Glutamatergic neuron (in vitro differentiated cells): ENCODE results near the gene TNFRSF6B. TPM values are rescaled to one million over a fixed set of nuclear protein-coding genes. Genes with fewer than 3 reads are reported as not detected.

Source experiments
- DNase-seq: peaks from one replicate; pipeline ENCODE4 v3.0.0; 2022
- H3K27ac Mint-ChIP-seq: one replicate; pipeline ENCODE4 v1.8.0; 2020; ENCODE audit warnings: mild to moderate bottlenecking, mixed read lengths, inconsistent platforms; ENCODE audit not compliant: unreplicated experiment
- H3K27me3 Mint-ChIP-seq: one replicate; pipeline ENCODE4 v1.8.0; 2020; ENCODE audit warnings: mild to moderate bottlenecking, moderate library complexity, mixed read lengths, inconsistent platforms; ENCODE audit not compliant: unreplicated experiment
- H3K36me3 Mint-ChIP-seq: one replicate; pipeline ENCODE4 v1.8.0; 2020; ENCODE audit warnings: mild to moderate bottlenecking, mixed read lengths, inconsistent platforms; ENCODE audit not compliant: unreplicated experiment
- H3K4me1 Mint-ChIP-seq: one replicate; pipeline ENCODE4 v1.8.0; 2020; ENCODE audit warnings: mild to moderate bottlenecking, low read depth, mixed read lengths, inconsistent platforms; ENCODE audit not compliant: unreplicated experiment
- H3K4me3 Mint-ChIP-seq: one replicate; pipeline ENCODE4 v1.8.0; 2020; ENCODE audit warnings: mild to moderate bottlenecking, mixed read lengths, inconsistent platforms; ENCODE audit not compliant: unreplicated experiment
- H3K9me3 Mint-ChIP-seq: one replicate; pipeline ENCODE4 v1.8.0; 2020; ENCODE audit warnings: mild to moderate bottlenecking, moderate library complexity, mixed read lengths, inconsistent platforms; ENCODE audit not compliant: unreplicated experiment
- CTCF ChIP-seq: fragments of 200-600 bp; sonication (generic); IDR thresholded peaks from one replicate; pipeline ENCODE4 v1.5.0; 2021; ENCODE audit not compliant: partially characterized antibody, unreplicated experiment
- total RNA-seq: library from RNA; stranded (reverse); fragmentation: NEBNext Ultra II Directional; extraction: Animal tissue kit (Norgen Biotek cat#: 25700); gene quantifications from one replicate; pipeline ENCODE4 v1.2.1, GENCODE V29; 2021; ENCODE audit not compliant: unreplicated experiment

Gene TNFRSF6B
- total RNA-seq, 1 donor from 2014 or later = not detected

- peak overlapping the region; percentile 96 for H3K4me3 Mint-ChIP-seq
- peak overlapping the region; percentile 73 for H3K27ac Mint-ChIP-seq
- H3K4me1 Mint-ChIP-seq = peaks cover 16% of the 10 kb centered on the region
- no peak for TF ChIP-seq CTCF
- peak; percentile 55 for DNase-seq
- H3K27me3 Mint-ChIP-seq = peaks cover 9% of the 10 kb centered on the region
- peaks cover 16% of the 10 kb centered on the region for H3K36me3 Mint-ChIP-seq
- H3K9me3 Mint-ChIP-seq = peaks cover 6% of the 10 kb centered on the region
These were observed 12.1 kb downstream of the TNFRSF6B start for GRCh38 chr20:63708301-63709148.

- H3K27me3 Mint-ChIP-seq = peaks cover 9% of the 10 kb centered on the region
- H3K27ac Mint-ChIP-seq = no peak overlapping the region
- peaks cover 16% of the 10 kb centered on the region for H3K36me3 Mint-ChIP-seq
- peak overlapping the region; percentile 96 for H3K4me3 Mint-ChIP-seq
- peaks cover 6% of the 10 kb centered on the region for H3K9me3 Mint-ChIP-seq
- no peak for DNase-seq
- peaks cover 16% of the 10 kb centered on the region for H3K4me1 Mint-ChIP-seq
- TF ChIP-seq CTCF = no peak
These were observed 12.7 kb downstream of the TNFRSF6B start for GRCh38 chr20:63709149-63709527.

DNA sequence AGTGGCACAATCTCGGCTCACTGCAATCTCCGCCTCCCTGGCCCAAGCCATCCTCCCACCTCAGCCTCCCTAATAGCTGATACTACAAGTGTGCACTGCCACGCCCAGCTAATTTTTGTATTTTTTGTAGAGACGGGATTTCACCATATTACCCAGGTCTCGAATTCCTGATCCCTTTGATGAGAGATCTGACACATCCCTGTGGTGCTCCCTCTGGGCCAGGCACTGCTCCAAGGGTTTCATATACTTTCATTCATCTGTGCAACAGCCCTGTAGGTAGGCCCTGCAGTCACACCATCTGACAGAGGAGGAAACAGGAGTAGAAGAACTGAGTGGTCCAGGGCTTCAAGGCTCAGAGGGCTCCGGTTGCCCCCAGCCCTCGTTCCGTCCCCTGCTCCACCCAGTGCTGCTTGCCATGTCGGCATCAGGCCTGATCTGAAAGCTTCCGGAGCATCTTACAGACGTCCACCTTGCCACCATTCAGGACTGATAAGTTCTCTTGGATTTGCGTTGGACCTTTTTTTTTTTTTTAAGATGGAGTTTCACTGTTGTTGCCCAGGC is 14.7 kb downstream of the TNFRSF6B start:
- peaks cover 6% of the 10 kb centered on the region for H3K27me3 Mint-ChIP-seq
- H3K36me3 Mint-ChIP-seq = peaks cover 22% of the 10 kb centered on the region
- DNase-seq = no peak
- TF ChIP-seq CTCF = no peak
- peaks cover 5% of the 10 kb centered on the region for H3K9me3 Mint-ChIP-seq
- H3K4me3 Mint-ChIP-seq = no peak overlapping the region
- peaks cover 16% of the 10 kb centered on the region for H3K4me1 Mint-ChIP-seq
- no peak overlapping the region for H3K27ac Mint-ChIP-seq

- no peak for TF ChIP-seq CTCF
- Mint-ChIP-seq H3K4me1 (peaks cover 11% of the 10 kb centered on the region), H3K27me3 (peaks cover 1% of the 10 kb centered on the region), H3K4me3 (no peak overlapping the region), H3K9me3 (peaks cover 3% of the 10 kb centered on the region), H3K36me3 (peaks cover 24% of the 10 kb centered on the region), H3K27ac (no peak overlapping the region)
- DNase-seq = no peak
These were observed 15.7 kb downstream of the TNFRSF6B start for GRCh38 chr20:63712191-63712590.

GRCh38 chr20:63714858-63715257 is 18.4 kb downstream of the TNFRSF6B start:
- peaks cover 3% of the 10 kb centered on the region for H3K9me3 Mint-ChIP-seq
- no peak for DNase-seq
- H3K4me1 Mint-ChIP-seq = peaks cover 5% of the 10 kb centered on the region
- peaks cover 2% of the 10 kb centered on the region for H3K27me3 Mint-ChIP-seq
- no peak for TF ChIP-seq CTCF
- H3K36me3 Mint-ChIP-seq = peaks cover 32% of the 10 kb centered on the region
- no peak overlapping the region for H3K4me3 Mint-ChIP-seq
- H3K27ac Mint-ChIP-seq = no peak overlapping the region
